ENCODE data around the gene VASP. TPM values are rescaled to one million over a fixed set of nuclear protein-coding genes. Genes with fewer than 3 reads are reported as not detected.
A peak's percentile ranks its signal among the peaks of the same experiment; 100 is the strongest.

Gene VASP
- total and polyA plus RNA-seq, 2 donors (not counting 1 experiment from before 2014, with no cell fraction given), result 79.5 to 108 TPM

DNA sequence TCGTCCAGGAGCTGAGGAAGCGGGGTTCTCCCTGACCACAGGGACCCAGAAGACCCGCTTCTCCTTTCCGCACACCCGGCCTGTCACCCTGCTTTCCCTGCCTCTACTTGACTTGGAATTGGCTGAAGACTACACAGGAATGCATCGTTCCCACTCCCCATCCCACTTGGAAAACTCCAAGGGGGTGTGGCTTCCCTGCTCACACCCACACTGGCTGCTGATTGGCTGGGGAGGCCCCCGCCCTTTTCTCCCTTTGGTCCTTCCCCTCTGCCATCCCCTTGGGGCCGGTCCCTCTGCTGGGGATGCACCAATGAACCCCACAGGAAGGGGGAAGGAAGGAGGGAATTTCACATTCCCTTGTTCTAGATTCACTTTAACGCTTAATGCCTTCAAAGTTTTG, 18.9 kb downstream of the VASP start:
- peaks cover 0 to 52% of the 10 kb centered on the region in 2 experiments for H3K36me3 ChIP-seq (replicated peaks in 1 of 2; ENCODE audit: control extremely low read depth in 1 of 2, control insufficient read depth in 1 of 2, extremely low read depth in 1 of 2, insufficient read depth in 2 of 2, low read length in 1 of 2)
- H3K79me2 ChIP-seq (ENCODE audit: control insufficient read depth, insufficient read depth, low read length), result peaks cover 3% of the 10 kb centered on the region
- H3K4me1 ChIP-seq (ENCODE audit: control insufficient read depth in 2 of 2, insufficient read depth in 2 of 2, low read length in 2 of 2), result peaks cover 16 to 27% of the 10 kb centered on the region in 2 donors
- POLR2A ChIA-PET, result interaction anchor here (0.6 to 1.6 kb wide), 3 partner anchors 10 to 117 kb away, joined by 3 to 5 read pairs (median 3); no protein-coding TSS in a partner anchor
- no peaks in the 10 kb centered on the region for H3K9me3 Mint-ChIP-seq (ENCODE audit: insufficient read depth)
- ATAC-seq (ENCODE audit: low read depth), result no peak
- CTCF ChIA-PET, result interaction anchor here (0.6 to 1.9 kb wide), 8 partner anchors 11 to 115 kb away, joined by 3 to 6 read pairs (median 4); no protein-coding TSS in a partner anchor
- H3K4me3 ChIP-seq (ENCODE audit: control extremely low read depth in 1 of 5, extremely low read depth in 1 of 5, insufficient read depth in 1 of 5, low read depth in 2 of 5, low read length in 4 of 5), result no peak overlapping the region
- no peaks in the 10 kb centered on the region for H3K27me3 Mint-ChIP-seq
- H2AFZ ChIP-seq (ENCODE audit: insufficient read depth, low read depth, low read length, poor library complexity, severe bottlenecking), result no peak overlapping the region
- peaks cover 0 to under 1% (median 0%) of the 10 kb centered on the region in 3 donors for H3K9me3 ChIP-seq (ENCODE audit: control extremely low read depth in 1 of 3, control insufficient read depth in 2 of 3, insufficient read depth in 1 of 3, low read length in 2 of 3)
- no peak overlapping the region for H3K9ac ChIP-seq (ENCODE audit: low read length)
- WGBS (ENCODE audit: insufficient coverage), result 87% methylated on average over 5 of the region's 9 CpGs
- TF ChIP-seq, protein P1, sequence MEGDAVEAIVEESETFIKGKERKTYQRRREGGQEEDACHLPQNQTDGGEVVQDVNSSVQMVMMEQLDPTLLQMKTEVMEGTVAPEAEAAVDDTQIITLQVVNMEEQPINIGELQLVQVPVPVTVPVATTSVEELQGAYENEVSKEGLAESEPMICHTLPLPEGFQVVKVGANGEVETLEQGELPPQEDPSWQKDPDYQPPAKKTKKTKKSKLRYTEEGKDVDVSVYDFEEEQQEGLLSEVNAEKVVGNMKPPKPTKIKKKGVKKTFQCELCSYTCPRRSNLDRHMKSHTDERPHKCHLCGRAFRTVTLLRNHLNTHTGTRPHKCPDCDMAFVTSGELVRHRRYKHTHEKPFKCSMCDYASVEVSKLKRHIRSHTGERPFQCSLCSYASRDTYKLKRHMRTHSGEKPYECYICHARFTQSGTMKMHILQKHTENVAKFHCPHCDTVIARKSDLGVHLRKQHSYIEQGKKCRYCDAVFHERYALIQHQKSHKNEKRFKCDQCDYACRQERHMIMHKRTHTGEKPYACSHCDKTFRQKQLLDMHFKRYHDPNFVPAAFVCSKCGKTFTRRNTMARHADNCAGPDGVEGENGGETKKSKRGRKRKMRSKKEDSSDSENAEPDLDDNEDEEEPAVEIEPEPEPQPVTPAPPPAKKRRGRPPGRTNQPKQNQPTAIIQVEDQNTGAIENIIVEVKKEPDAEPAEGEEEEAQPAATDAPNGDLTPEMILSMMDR (IDR thresholded peaks at IDR 0.05), result no peak
- TF ChIP-seq EZH2 (IDR thresholded peaks at IDR 0.05; ENCODE audit: borderline replicate concordance, insufficient read depth, low read depth, low read length, poor library complexity, severe bottlenecking), result no peak
- H3K27me3 ChIP-seq (replicated peaks in 1 of 4; ENCODE audit: control extremely low read depth in 1 of 4, control insufficient read depth in 3 of 4, insufficient read depth in 4 of 4, low read length in 3 of 4), result no peaks in the 10 kb centered on the region
- DNase-seq, result no peak
- H3K4me2 ChIP-seq (replicated peaks; ENCODE audit: low read depth, low read length, poor library complexity, severe bottlenecking), result no peak overlapping the region
- intact Hi-C loops (cut with micrococcal nuclease), result no loop called here
- H4K20me1 ChIP-seq (ENCODE audit: control insufficient read depth, insufficient read depth, low read length, poor library complexity, severe bottlenecking), result peaks cover 32% of the 10 kb centered on the region
- H3K27ac ChIP-seq (ENCODE audit: low read length in 2 of 2), result no peak overlapping the region
- H3K27ac Mint-ChIP-seq, result no peak overlapping the region
- H3K4me3 Mint-ChIP-seq, result no peak overlapping the region
- peaks cover 28% of the 10 kb centered on the region for H3K4me1 Mint-ChIP-seq

DNA sequence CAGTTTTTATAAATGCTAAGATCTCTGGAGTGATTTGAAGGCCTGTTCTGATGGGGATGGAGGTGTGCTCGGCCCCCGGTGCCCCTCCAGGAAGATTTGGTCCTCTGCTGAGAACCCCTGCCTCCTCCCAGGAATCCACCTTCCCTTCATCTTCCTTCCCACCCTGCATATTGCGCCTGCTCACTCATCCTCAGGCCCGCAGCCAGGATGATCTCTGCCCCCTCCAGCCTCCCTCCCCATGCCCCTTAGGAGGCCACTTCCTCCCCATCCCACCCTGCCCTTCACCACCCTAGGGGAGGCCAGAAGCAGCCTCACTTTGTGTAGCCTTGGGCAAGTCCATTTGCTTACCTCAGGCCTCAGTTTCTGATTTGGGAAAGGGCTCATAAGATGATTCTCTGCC, 19.7 kb downstream of the VASP start:
- H3K9me3 Mint-ChIP-seq (ENCODE audit: insufficient read depth), result no peaks in the 10 kb centered on the region
- H4K20me1 ChIP-seq (ENCODE audit: control insufficient read depth, insufficient read depth, low read length, poor library complexity, severe bottlenecking), result peaks cover 25% of the 10 kb centered on the region
- H3K27me3 Mint-ChIP-seq, result no peaks in the 10 kb centered on the region
- intact Hi-C loops (cut with micrococcal nuclease), result no loop called here
- TF ChIP-seq, protein P1 (IDR thresholded peaks at IDR 0.05), result no peak
- no peak for TF ChIP-seq EZH2 (IDR thresholded peaks at IDR 0.05; ENCODE audit: borderline replicate concordance, insufficient read depth, low read depth, low read length, poor library complexity, severe bottlenecking)
- no peak overlapping the region for H3K4me3 ChIP-seq (ENCODE audit: control extremely low read depth in 1 of 5, extremely low read depth in 1 of 5, insufficient read depth in 1 of 5, low read depth in 2 of 5, low read length in 4 of 5)
- H3K4me3 Mint-ChIP-seq, result no peak overlapping the region
- peaks cover 0 to 45% of the 10 kb centered on the region in 2 experiments for H3K36me3 ChIP-seq (replicated peaks in 1 of 2; ENCODE audit: control extremely low read depth in 1 of 2, control insufficient read depth in 1 of 2, extremely low read depth in 1 of 2, insufficient read depth in 2 of 2, low read length in 1 of 2)
- DNase-seq (no peak), ATAC-seq (ENCODE audit: low read depth) (no peak)
- ChIA-PET CTCF (interaction anchor here (0.7 to 1.9 kb wide), 5 partner anchors 16 to 1650 kb away, joined by 3 to 6 read pairs (median 3); no protein-coding TSS in a partner anchor), POLR2A (interaction anchor here (0.6 kb wide), 1 partner anchor 10 kb away, joined by 3 read pairs; no protein-coding TSS in a partner anchor)
- H3K9me3 ChIP-seq (ENCODE audit: control extremely low read depth in 1 of 3, control insufficient read depth in 2 of 3, insufficient read depth in 1 of 3, low read length in 2 of 3), result peaks cover 0 to 5% (median 0%) of the 10 kb centered on the region in 3 donors
- no peak overlapping the region for H3K4me2 ChIP-seq (replicated peaks; ENCODE audit: low read depth, low read length, poor library complexity, severe bottlenecking)
- H3K9ac ChIP-seq (ENCODE audit: low read length), result no peak overlapping the region
- peak overlapping the region; percentile 20 for H3K27ac Mint-ChIP-seq
- peaks cover 28% of the 10 kb centered on the region for H3K4me1 Mint-ChIP-seq
- peak overlapping the region in 1 of 2 donors; percentile 9 for H3K27ac ChIP-seq (ENCODE audit: low read length in 2 of 2)
- H3K79me2 ChIP-seq (ENCODE audit: control insufficient read depth, insufficient read depth, low read length), result peaks cover 3% of the 10 kb centered on the region
- H3K27me3 ChIP-seq (replicated peaks in 1 of 4; ENCODE audit: control extremely low read depth in 1 of 4, control insufficient read depth in 3 of 4, insufficient read depth in 4 of 4, low read length in 3 of 4), result peaks cover 0 to under 1% (median 0%) of the 10 kb centered on the region in 4 experiments
- H2AFZ ChIP-seq (ENCODE audit: insufficient read depth, low read depth, low read length, poor library complexity, severe bottlenecking), result no peak overlapping the region
- WGBS (ENCODE audit: insufficient coverage), result 100% methylated on average over 2 of the region's 4 CpGs
- peaks cover 16 to 27% of the 10 kb centered on the region in 2 donors for H3K4me1 ChIP-seq (ENCODE audit: control insufficient read depth in 2 of 2, insufficient read depth in 2 of 2, low read length in 2 of 2)
